ENCODE results near the gene ZNF268. TPM values are rescaled to one million over a fixed set of nuclear protein-coding genes. Genes with fewer than 3 reads are reported as not detected.

The ZNF268 gene
- total RNA-seq, 4 donors from 2014 or later, result 10.8 to 16.1 (median 14.5) TPM

- no peak for TF ChIP-seq CTCF (IDR thresholded peaks at IDR 0.05; ENCODE audit: low read depth)
Observed at GRCh38 chr12:133206390-133206789, 25.1 kb downstream of the ZNF268 start.

GRCh38 chr12:133215724-133216123, 34.4 kb downstream of the ZNF268 start:
- no peak for TF ChIP-seq CTCF (IDR thresholded peaks at IDR 0.05; ENCODE audit: low read depth)

GRCh38 chr12:133217219-133217618, 35.9 kb downstream of the ZNF268 start:
- no peak for TF ChIP-seq CTCF (IDR thresholded peaks at IDR 0.05; ENCODE audit: low read depth)

- TF ChIP-seq CTCF (IDR thresholded peaks at IDR 0.05; ENCODE audit: low read depth), result no peak
Observed at GRCh38 chr12:133220521-133220920, 39.2 kb downstream of the ZNF268 start.

GRCh38 chr12:133221241-133221640, 39.9 kb downstream of the ZNF268 start:
- TF ChIP-seq CTCF (IDR thresholded peaks at IDR 0.05; ENCODE audit: low read depth), result no peak

- TF ChIP-seq CTCF (IDR thresholded peaks at IDR 0.05; ENCODE audit: low read depth), result no peak
Observed at GRCh38 chr12:133222211-133222610, 40.9 kb downstream of the ZNF268 start.

- TF ChIP-seq CTCF (IDR thresholded peaks at IDR 0.05; ENCODE audit: low read depth), result no peak
Observed at GRCh38 chr12:133225527-133225926, 44.2 kb downstream of the ZNF268 start.

Data from subcutaneous adipose tissue (tissue), 4 donors.